T-helper 17 cell (primary cell): Measurements from ENCODE around the gene AURKAIP1. TPM values are rescaled to one million over a fixed set of nuclear protein-coding genes. Genes with fewer than 3 reads are reported as not detected.
A peak's percentile ranks its signal among the peaks of the same experiment; 100 is the strongest.
"Not testable (repeated sequence)": the region's sequence is repeated elsewhere in the genome, so short reads cannot be mapped to it uniquely, and the experiment has no call there.

ENCODE experiments used
- ATAC-seq: fragments of 150-1000 bp; cut with Tn5 transposase; 2 replicates; pipeline ENCODE4 v1.10.0; 2021; ENCODE audit warnings: mild to moderate bottlenecking, moderate library complexity
- DNase-seq, 3 donors: peaks; one replicate each; pipeline versions ENCODE4 v3.0.0 to v3.0.0-alpha.2; 2020 to 2021
- H3K9me3 ChIP-seq: one replicate; pipeline ENCODE4 v1.7.0; 2013; ENCODE audit warnings: low read length, mild to moderate bottlenecking; ENCODE audit not compliant: control insufficient read depth, poor library complexity, severe bottlenecking
- H3K27ac Mint-ChIP-seq: one replicate; pipeline ENCODE4 v1.8.0; 2022; ENCODE audit warnings: mild to moderate bottlenecking, moderate library complexity, mixed read lengths
- H3K27me3 Mint-ChIP-seq: one replicate; pipeline ENCODE4 v1.8.0; 2022; ENCODE audit warnings: mixed read lengths
- H3K36me3 Mint-ChIP-seq: one replicate; pipeline ENCODE4 v1.8.0; 2022; ENCODE audit warnings: low read depth, mixed read lengths
- H3K4me1 Mint-ChIP-seq: one replicate; pipeline ENCODE4 v1.8.0; 2022; ENCODE audit warnings: mild to moderate bottlenecking, mixed read lengths
- H3K4me3 Mint-ChIP-seq: one replicate; pipeline ENCODE4 v1.8.0; 2022; ENCODE audit warnings: mild to moderate bottlenecking, moderate library complexity, mixed read lengths
- total RNA-seq, 4 donors: library from RNA in 2 of 4; stranded (reverse) in 2 of 4; gene quantifications; one replicate each; pipeline ENCODE4 v1.2.3 and lab custom pipeline; 2022 to 2026

The AURKAIP1 gene
- total RNA-seq, 2 donors from 2014 or later, result 58.3 to 62.6 TPM

GRCh38 chr1:1417396-1417795 is 42.4 kb upstream of the AURKAIP1 start:
- not testable (repeated sequence) for H3K27ac Mint-ChIP-seq, H3K9me3 ChIP-seq, H3K4me1 Mint-ChIP-seq, H3K36me3 Mint-ChIP-seq, H3K27me3 Mint-ChIP-seq, H3K4me3 Mint-ChIP-seq, DNase-seq, ATAC-seq

- Mint-ChIP-seq H3K27me3 (peaks cover 7% of the 10 kb centered on the region), H3K27ac (no peak overlapping the region), H3K4me1 (peaks cover 2% of the 10 kb centered on the region), H3K36me3 (no peaks in the 10 kb centered on the region), H3K4me3 (no peak overlapping the region)
- no peak for DNase-seq
- no peak for ATAC-seq
- no peaks in the 10 kb centered on the region for H3K9me3 ChIP-seq
These were observed 40.7 kb upstream of the AURKAIP1 start for GRCh38 chr1:1415751-1416150.

- not testable (repeated sequence) for DNase-seq, H3K27me3 Mint-ChIP-seq, H3K27ac Mint-ChIP-seq, ATAC-seq, H3K4me1 Mint-ChIP-seq, H3K36me3 Mint-ChIP-seq, H3K9me3 ChIP-seq
- peak overlapping the region; percentile 32 for H3K4me3 Mint-ChIP-seq
These were observed 37.4 kb upstream of the AURKAIP1 start for GRCh38 chr1:1412311-1412902.

- Mint-ChIP-seq H3K27ac (no peak overlapping the region), H3K27me3 (no peaks in the 10 kb centered on the region), H3K36me3 (no peaks in the 10 kb centered on the region), H3K4me1 (no peaks in the 10 kb centered on the region), H3K4me3 (no peak overlapping the region)
- DNase-seq, result no peak
- ATAC-seq, result no peak
- no peaks in the 10 kb centered on the region for H3K9me3 ChIP-seq
These were observed 36.6 kb upstream of the AURKAIP1 start for GRCh38 chr1:1411626-1412025.

- not testable (repeated sequence) for H3K4me3 Mint-ChIP-seq, H3K27me3 Mint-ChIP-seq, DNase-seq, H3K4me1 Mint-ChIP-seq, ATAC-seq, H3K27ac Mint-ChIP-seq, H3K9me3 ChIP-seq, H3K36me3 Mint-ChIP-seq
These were observed 35.2 kb upstream of the AURKAIP1 start for GRCh38 chr1:1410238-1410637.

- H3K4me1 Mint-ChIP-seq, result peaks cover 8% of the 10 kb centered on the region
- H3K9me3 ChIP-seq, result no peaks in the 10 kb centered on the region
- peak overlapping the region; percentile 91 for H3K27ac Mint-ChIP-seq
- ATAC-seq (peak; percentile 24), DNase-seq (no peak)
- H3K36me3 Mint-ChIP-seq, result peaks cover 3% of the 10 kb centered on the region
- peak overlapping the region; percentile 93 for H3K4me3 Mint-ChIP-seq
- no peaks in the 10 kb centered on the region for H3K27me3 Mint-ChIP-seq
These were observed 32.8 kb upstream of the AURKAIP1 start for GRCh38 chr1:1407636-1408318.

GRCh38 chr1:1406821-1407635 is 32.0 kb upstream of the AURKAIP1 start, which contains the start of gene MRPL20:
MRPL20 (minus strand) TSS chr1:1407293; CDS start chr1:1407217, 76 bp downstream.
- Mint-ChIP-seq H3K27me3 (no peaks in the 10 kb centered on the region), H3K27ac (peak within 1 kb of the TSS; percentile 91), H3K36me3 (peaks cover 3% of the 10 kb centered on the region), H3K4me3 (peak within 1 kb of the TSS; percentile 93), H3K4me1 (peaks cover 12% of the 10 kb centered on the region)
- DNase-seq (peak; percentile 92 to 95 (median 94)), ATAC-seq (peak; percentile 95)
- H3K9me3 ChIP-seq, result no peaks in the 10 kb centered on the region

- Mint-ChIP-seq H3K36me3 (peaks cover 3% of the 10 kb centered on the region), H3K4me1 (peaks cover 12% of the 10 kb centered on the region), H3K27me3 (no peaks in the 10 kb centered on the region), H3K27ac (peak overlapping the region; percentile 91), H3K4me3 (peak overlapping the region; percentile 93)
- H3K9me3 ChIP-seq, result no peaks in the 10 kb centered on the region
- DNase-seq, result no peak
- no peak for ATAC-seq
These were observed 31.3 kb upstream of the AURKAIP1 start for GRCh38 chr1:1406101-1406820.

GRCh38 chr1:1403653-1404052 is 28.6 kb upstream of the AURKAIP1 start:
- no peak for ATAC-seq

GRCh38 chr1:1402901-1403392 is 27.9 kb upstream of the AURKAIP1 start:
- H3K27me3 Mint-ChIP-seq, DNase-seq, ATAC-seq, H3K36me3 Mint-ChIP-seq, H3K4me3 Mint-ChIP-seq, H3K9me3 ChIP-seq: not testable (repeated sequence)
- H3K27ac Mint-ChIP-seq, result peak overlapping the region; percentile 91
- peaks cover 25% of the 10 kb centered on the region for H3K4me1 Mint-ChIP-seq

More at GRCh38 chr1:1403653-1404052, 28.6 kb upstream of the AURKAIP1 start:
- Mint-ChIP-seq H3K4me3 (peak overlapping the region; percentile 57), H3K36me3 (peaks cover 3% of the 10 kb centered on the region), H3K27me3 (no peaks in the 10 kb centered on the region), H3K27ac (peak overlapping the region; percentile 91), H3K4me1 (peaks cover 22% of the 10 kb centered on the region)
- DNase-seq, result no peak
- no peaks in the 10 kb centered on the region for H3K9me3 ChIP-seq

GRCh38 chr1:1402072-1402900 is 27.3 kb upstream of the AURKAIP1 start:
- no peak for DNase-seq
- no peak for ATAC-seq
- Mint-ChIP-seq H3K27ac (peak overlapping the region; percentile 65), H3K36me3 (peaks cover 3% of the 10 kb centered on the region), H3K27me3 (no peaks in the 10 kb centered on the region), H3K4me3 (peak overlapping the region; percentile 52), H3K4me1 (peaks cover 27% of the 10 kb centered on the region)
- H3K9me3 ChIP-seq, result no peaks in the 10 kb centered on the region

GRCh38 chr1:1401457-1402010 is 26.5 kb upstream of the AURKAIP1 start:
- H3K27me3 Mint-ChIP-seq, result no peaks in the 10 kb centered on the region
- DNase-seq (no peak), ATAC-seq (no peak)
- no peaks in the 10 kb centered on the region for H3K9me3 ChIP-seq
- H3K27ac Mint-ChIP-seq, result peak overlapping the region; percentile 65
- no peak overlapping the region for H3K4me3 Mint-ChIP-seq
- H3K36me3 Mint-ChIP-seq, result peaks cover 3% of the 10 kb centered on the region
- H3K4me1 Mint-ChIP-seq, result peaks cover 27% of the 10 kb centered on the region
